Fibroblast of skin of abdomen (primary cell): Measurements from ENCODE around the gene MMAA. TPM values are rescaled to one million over a fixed set of nuclear protein-coding genes. Genes with fewer than 3 reads are reported as not detected.
"Not testable (repeated sequence)": the region's sequence is repeated elsewhere in the genome, so short reads cannot be mapped to it uniquely, and the experiment has no call there.

ENCODE experiments used
- DNase-seq: peaks from one replicate; pipeline ENCODE4 v3.0.0-alpha.2; 2013
- polyA plus RNA-seq, 2 experiments: library from polyadenylated mRNA; unstranded; fragments of 120-200 nt; gene quantifications; one replicate each; pipeline ENCODE4 v1.2.1, GENCODE V29; 2013; ENCODE audit not compliant: insufficient read length in 2 of 2

Gene MMAA
- polyA plus RNA-seq (2013, experiment 1 of 2; ENCODE audit: insufficient read length) = 4.5 TPM
- polyA plus RNA-seq (2013, experiment 2 of 2; ENCODE audit: insufficient read length) = 5.2 TPM

DNA sequence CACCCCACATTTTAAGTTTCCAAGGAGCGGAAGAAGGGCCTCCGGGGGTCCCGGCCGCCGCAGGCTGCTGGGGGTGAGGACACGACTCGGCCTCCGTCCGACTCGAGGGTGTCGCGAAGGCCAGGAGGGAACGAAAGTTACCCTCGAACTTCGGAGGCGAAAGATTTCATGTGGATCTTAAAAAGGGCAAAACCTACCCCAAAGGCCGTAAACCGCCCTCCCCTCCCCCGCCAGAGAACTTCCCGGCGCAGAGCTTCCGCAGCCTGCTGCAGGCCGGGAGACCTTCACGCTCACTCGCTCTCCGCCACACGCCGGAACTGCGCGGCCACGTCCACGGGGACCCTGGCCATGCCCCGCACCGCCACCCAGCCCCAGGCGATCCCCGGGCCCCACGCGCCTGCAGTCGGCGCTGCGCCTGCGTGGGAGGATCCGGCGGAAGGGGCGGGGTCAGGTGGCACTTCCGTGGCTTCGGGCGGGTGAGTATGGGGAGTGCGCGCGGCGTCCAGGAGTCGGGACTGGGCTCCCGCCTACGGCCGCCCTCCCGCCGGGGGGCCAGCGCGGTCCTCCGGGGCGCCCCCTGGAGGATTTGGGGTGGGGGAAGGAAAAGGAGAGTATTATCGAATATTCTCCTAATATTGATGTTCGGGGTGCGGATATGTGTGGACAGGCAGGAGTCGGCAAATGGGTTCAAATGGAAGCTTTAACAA is at the start of gene MMAA:
TSS of gene MMAA (plus strand) at position 454 of the 707 bp plus-strand sequence. CDS start 19,755 bp downstream, outside the sequence.
- DNase-seq = peak; percentile 95

DNA sequence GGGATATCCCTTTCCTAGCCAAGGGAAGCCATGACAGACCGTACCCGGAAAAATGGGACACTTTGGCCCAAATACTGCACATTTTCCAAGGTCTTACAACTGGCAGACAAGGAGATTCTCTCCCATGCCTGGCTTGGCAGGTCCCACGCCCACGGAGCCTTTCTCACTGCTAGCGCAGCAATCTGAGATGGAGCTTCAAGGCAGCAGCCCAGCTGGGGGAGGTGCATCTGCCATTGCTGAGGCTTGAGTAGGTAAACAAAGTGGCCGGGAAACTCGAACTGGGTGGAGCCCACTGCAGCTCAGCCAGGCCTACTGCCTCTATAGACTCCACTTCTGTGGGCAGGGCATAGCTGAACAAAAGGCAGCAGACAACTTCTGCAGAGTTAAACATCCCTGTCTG is 44.6 kb upstream of the MMAA start:
- not testable (repeated sequence) for DNase-seq

DNA sequence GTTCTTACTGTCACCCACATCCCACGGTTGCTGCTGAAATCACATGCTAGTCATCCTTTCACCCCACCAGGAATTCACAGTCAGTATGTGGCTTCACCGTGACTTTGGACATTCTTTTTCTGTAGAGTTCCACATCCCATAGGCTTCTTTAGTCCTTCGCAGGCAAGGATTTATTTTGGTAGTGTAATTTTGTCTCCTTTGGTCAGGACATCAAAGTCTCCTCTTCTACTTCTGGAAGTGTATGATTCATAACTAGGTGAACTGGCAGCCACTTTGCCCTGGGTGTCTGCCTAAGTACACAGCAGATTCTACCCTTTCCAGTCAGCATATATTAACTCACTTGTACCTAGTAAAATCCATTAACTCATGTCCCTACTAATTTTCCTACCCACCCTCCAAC is 38.3 kb upstream of the MMAA start:
- no peak for DNase-seq

DNA sequence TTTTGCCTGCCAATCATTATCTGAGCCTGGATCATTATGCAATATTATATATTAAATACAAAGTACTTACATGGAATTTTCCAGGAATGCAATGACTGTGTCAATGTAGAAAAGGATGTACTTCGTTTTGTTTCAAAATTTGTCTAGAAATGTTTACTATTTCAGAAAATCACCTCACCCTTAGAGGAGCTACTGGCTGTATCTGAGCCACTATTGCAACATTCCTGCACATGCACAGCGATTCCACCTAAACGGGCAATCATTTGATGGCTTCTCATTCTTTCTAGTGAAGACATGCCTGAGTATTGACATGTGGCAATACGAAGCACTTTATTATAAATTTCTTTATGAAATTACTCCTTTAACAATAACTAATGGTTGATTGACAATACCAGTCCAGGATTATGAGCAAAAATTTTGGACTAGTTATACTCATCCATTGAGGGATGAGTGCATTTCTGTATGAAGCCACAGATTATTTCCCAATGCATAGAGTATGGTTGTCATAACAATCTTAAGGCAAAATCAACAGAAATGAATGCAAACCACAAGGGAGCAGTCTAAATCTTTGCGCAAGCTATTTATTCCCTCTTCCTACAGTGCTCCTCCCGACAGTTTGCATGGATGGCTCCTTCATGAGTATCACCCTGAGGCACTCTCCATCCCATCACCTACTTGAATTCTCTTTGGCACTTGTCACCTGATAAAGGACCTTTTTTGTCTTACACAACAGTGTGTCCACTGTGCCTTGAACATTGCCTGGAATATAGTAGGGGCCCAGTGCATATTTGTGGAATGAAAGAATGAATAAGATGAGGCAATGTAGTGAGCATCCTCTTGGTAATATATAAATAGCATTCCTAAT is 35.8 kb upstream of the MMAA start:
- DNase-seq = no peak

DNA sequence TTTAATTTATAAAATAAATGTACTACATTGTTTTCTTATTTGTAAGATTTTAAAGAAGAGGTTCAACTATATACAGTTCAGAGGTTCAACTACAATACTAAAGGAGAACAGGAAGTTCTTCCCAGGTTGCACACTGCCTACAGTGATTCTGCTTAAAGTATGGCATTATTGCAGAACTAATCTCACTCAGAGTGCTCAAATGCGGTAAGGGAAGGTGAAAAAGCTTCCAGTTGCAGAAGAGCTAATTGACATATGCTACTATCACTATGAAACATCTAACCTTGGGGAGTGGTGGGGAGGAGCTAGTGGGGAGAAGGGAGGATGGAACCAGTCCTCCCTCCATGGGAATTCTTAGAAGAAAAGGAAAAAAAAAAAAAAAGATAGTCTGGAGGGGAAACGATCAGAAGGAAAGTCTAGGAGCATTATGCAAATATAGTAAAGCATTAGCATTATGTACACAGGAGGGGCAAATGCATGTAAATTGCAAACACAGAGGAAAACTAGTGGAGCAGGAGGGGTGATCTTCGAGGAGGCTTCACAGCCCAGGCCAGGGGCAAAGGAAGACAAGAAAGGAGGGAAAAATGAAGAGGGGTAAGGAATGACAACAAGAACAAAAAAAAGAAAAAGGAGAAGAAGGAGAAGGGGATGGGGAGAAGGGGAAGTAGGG is 32.0 kb upstream of the MMAA start:
- DNase-seq = no peak

DNA sequence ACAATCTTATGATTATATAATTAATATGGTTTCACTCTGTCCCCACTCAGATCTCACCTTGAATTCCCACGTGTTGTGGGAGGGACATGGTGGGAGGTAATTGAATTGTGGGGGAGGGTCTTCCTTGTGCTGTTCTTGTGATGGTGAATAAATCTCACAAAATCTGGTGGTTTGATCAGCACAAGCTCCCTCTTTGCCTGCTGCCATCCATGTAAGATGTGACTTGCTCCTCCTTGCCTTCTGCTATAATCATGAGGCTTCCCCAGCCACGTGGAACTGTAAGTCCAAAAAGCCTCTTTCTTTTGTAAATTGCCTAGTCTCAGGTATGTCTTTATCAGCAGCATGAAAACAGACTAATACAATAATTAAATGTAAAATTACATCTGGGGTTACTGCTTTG is 29.8 kb upstream of the MMAA start:
- not testable (repeated sequence) for DNase-seq

DNA sequence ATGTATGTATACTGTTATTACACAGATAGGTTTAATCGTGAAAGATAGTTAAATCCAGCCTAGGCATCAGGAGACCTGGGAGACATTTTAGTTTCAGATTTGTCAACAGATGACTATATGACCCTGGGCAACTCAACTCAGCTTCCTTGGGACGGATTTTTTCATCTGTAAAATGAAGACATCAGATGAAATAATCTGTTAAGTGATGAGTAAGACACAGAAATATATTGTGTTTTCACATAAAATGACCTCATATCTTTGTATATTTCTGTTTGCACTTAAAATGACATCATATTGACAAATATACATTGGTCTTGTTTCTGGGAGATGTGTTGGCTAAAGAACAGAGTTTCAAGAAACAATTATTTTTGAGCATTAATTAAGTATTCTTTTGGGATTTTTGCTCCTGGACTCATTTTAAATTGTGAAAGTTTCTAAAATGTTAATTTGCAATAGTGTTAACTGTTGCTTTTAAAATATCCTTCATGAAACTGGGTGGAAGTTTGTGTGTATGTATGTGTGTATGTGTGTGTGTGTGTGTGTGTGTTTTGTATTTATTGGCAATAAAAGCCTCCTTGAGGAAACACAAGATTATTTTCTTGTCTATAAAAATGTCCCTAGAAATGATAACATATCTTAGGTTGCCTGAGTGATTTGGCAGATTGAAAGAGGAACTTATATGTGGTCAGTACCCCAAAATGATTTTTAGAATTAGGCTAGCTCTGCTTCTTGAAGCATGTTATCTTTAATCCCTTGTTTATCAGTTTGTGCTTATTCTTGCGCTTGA is 29.1 kb upstream of the MMAA start:
- no peak for DNase-seq

DNA sequence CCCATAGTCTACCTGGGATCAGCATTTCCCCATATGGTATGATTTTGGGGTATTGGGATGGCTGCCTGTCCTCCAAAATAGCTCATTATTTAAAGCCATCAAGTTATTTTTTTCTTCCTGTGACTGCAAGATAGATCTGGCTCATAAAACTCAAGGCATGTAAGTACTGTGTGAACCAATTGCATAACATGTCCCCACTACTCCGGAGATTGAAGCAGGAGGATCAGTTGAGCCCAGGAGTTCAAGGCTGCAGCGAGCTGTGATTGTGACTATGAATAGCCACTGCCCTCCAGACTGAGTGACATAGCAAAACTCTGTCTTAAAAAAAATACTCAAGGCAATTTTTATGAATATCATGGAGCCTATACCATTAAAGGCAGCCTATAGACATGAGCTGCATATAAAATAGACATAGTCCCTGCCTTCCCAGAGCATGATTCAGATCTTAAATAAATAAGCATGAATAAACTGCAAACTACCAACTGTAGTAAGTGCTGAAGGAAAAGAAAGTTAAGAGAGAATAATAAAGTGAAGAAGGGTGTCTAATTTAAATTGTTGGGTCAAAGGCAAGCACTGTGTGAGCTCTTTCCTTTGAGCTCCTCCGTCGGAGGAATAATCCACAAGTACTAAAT is 16.9 kb upstream of the MMAA start:
- no peak for DNase-seq

DNA sequence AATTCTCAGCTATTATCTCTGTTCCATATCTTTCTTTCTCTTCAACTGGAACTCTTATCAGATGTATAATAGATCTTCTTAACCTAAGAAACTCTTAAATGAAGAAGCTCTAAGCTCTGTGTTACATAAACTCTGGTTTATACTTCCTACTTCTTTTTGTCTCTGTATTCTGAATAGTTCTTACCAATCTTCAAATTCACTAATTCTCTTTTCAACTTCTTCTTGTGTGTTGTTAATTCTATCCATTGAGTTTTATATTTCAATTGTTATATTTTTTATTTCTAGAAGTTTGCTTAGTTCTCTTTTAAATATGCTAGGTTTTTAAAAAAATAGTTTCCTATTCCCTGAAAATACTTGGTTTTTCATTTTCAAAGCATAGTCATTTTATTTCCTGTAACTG is 13.2 kb upstream of the MMAA start:
- DNase-seq = no peak

DNA sequence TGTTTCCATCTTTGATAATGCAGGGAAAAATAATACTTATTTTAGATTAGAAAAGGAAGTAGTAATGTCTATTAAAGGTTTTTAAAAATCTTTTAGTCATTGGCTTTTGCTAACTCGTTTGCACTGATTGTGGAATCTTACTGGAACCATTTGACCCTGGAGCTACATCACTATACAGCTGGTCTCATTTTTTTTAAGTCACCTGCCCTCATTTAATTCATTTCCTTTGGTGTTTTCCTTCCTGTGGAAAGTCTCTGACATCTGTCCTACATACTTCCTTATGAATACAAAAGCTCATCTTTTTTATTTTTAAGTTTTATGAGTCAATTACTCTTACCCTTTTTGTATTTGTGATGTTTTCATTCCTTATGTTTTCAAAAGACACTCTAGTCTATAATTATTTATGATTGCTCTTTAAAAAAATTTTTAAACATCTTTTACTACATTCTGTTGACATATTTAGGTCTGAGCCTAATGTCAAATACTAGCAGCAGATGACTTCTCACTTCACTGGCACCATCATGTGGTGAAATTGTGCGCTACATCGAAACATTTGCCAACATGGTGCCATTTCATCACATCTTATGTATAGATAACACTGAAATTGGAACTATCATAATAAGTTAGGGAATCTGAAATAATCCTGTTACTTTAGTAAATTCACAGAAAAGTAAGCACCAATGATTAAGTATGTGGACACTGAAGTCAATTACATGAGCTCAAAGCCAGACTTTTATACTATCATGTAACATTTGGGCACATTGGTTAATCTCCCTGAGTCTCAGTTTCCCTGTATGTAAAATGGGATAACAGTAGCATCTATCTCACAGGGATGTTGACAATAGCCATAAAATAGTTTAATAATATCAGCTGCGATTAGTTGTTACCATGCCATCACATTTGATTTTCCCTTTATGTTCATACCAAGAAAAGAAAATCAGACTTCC is 9.4 kb upstream of the MMAA start:
- peak; percentile 73 for DNase-seq

DNA sequence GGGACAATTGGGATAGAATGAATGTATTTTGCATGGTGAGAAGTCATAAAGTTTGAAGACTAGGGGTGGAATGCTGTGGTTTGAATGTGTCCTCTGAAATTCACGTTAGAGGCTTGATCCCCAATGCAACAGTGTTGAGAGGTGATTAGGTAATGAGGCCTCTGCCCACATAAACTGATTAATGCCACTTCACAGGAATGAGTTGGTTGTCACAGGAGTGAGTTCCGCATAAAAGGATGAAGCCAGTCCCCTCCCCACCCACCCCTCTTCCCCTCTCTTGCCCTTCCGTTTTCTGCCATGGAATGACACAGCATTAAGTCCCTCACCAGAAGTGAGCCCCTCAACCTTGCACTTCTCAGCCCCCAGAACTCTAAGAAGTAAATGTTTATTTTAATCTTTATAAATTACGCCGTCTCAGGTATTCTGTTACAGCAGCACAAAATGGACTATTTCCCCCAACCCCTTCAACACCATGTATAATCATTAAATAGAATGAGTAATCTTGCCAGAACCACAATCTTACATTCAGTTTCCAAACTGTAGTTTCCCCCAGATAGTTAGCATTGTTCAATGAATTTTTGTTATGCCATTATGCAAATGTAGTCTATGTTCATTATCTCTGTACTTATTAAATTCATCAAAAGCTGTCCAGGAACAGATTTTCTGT is 5.5 kb upstream of the MMAA start:
- no peak for DNase-seq

DNA sequence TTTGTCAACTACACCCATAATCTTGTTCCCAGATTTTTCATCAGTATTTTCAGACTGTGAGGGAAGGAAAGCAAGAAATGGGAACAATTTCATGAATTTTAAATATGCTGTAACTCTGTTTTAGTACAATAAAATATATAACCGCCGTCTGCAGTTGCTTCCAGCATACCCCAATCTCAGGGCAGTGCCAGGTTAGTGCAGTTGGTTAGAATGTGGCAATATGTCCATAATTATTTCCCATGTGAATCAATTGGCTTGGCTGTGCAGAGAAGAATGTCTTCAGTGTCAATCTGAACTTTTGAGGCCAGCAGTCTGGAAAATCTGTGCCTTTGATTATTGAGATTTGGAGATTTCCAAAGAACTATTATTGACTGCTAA is 5.0 kb upstream of the MMAA start:
- DNase-seq = no peak

DNA sequence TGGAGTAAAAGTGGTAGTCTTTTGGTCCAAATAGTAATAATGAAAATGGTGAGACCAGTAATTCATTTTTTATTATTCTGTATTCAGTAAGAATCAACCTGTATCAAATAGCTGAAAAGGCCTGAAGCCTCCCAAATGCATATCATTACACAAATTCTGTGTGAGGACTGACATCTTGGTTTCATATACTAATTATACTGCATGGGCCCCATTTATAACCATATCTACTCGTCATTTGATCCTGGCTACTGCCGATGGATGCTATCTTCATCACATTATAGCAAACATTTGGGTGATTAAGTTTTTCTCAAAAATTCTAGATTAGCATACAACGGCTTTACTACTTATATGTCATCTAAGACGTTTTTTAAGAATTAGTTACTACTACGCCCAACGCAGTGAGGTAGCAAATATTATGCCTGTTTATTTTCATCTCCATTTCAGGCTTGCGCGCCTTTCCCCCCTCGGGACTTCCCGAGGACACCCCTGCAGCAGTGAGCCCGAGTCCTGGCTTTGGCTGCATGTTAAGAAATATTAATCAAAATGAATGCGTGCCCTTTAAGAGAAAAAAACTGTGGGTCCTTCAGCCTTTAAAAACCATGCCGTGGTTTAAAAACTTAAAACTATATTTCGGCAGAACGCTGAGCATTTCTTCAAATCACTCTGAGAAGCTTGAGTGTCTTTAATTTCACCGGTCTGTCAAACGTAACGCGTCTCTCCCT is 814 bp upstream of the MMAA start:
- peak; percentile 5 for DNase-seq

DNA sequence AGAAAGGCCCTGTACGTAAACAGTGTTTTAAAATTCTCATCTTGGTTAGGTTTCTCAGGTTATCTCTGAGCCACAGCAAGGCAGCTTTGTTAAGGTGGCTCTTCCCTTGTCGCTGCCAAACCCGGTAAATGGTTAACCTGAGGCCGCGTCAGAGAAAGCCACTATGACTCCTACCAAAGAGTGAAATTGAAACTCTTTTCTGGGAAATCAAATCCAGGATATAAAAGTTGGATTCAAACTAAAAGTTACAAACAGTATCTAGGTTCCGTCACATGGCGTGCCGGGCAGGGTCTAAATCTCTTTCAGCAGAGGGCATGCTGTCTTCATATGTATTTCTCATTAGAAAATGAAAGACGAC is 433 bp downstream of the MMAA start:
- peak; percentile 36 for DNase-seq

DNA sequence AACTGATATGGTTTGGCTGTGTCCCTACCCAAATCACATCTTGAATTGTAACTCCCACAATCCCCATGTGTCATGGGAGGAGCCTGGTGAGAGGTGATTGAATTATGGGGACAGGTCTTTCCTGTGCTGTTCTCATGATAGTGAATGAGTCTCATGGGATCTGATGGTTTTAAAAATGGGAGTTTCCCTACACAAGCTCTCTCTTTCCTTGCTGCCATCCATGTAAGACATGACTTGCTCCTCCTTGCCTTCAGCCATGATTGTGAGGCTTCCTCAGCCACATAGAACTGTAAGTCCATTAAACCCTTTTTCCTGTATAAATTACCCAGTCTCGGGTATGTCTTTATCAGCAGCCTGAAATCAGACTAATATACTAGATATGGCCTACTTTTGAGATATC is 2.9 kb downstream of the MMAA start:
- not testable (repeated sequence) for DNase-seq

DNA sequence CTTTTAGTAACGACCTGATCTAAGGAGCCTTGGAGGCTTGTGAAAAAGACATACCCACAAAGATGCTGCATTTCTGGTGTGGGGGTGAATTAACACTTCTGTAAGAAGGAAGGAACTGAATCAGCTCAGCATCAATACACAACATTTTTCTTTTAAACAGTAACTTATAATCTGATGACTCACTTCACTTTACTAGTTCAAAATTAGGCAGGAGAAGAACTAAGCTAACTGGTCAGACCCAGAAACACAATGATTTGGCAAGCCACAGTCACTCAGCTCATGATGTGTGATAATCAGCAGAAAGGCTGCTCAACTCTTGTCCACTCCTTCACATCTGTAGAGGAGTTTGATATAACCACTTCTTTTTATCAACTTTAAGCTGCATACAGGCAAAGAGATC is 4.6 kb downstream of the MMAA start:
- peak; percentile 66 for DNase-seq

DNA sequence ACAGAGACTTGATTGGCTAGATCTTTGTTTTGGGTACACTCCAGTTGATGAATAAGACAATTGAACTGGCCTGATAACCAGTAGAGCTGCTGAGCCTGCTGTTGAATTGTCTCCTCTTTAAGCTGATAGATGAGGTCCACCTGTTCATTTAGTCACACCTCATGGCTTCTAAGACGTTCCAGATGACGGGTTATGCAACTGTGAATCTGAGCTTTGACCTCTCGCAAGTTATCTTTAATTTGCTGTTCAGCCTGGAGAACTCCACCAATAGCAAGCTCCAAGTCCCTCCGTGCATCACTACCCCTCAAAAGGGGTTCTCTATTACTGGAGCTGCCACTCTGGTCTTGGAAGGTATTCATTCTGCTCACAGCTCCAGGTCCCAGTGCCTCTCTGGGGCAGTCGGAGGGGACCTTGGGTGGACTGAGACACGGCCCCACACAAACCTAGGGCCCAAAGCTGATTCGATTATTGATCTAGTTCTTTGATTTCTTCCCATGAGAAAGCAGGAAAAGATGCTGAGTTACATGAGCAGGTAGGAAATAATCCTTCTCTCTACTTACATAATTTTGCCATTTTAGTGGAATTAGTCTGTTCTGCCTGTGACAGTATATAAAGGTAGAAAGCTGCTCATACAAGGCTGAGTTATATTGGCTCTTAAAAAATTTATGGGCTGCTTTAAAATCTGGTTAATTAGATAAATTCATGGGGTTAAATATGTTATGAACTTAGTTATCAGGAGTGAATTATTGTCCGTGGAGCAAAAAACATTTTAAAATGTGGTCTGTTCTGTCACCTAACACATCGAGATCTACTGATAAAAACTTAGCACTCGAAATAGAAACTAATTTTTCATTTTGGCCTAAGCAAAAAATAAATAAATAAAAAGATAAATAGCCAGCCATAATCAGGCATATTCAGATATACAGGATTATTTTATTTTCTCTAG is 6.8 kb downstream of the MMAA start:
- DNase-seq = no peak

DNA sequence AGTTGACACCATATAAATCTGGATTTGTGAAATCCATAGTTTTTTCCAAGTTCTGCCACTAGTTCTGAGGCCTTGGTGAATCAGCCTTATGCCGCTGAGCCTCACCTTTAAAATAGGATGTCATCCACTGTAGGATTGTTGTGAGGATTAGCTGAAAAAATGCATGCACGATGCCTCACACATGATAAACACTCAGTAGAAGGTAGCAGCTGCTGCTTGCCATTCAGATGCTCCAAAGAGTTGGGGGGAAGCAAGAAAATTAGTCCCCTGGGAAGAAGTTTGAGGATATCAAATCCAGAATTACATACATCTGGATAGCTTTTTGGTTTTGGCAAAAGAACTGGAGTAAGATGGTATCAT is 7.4 kb downstream of the MMAA start:
- DNase-seq = peak; percentile 21
